GM20431 (cell line): Measurements from ENCODE around the gene PCYT1A.
"Not testable (repeated sequence)": the region's sequence is repeated elsewhere in the genome, so short reads cannot be mapped to it uniquely, and the experiment has no call there.

ENCODE experiments used
- in situ Hi-C: fragments of 300-500 bp; cut with MseI, MboI; formaldehyde crosslinking; loops from one replicate; pipeline ENCODE4 v1.15.0; 2020; ENCODE audit warnings: low sequenced_read_pairs; ENCODE audit not compliant: unreplicated experiment

PCYT1A gene

GRCh38 chr3:196198081-196198675, 89.3 kb downstream of the PCYT1A start:
- in situ Hi-C loops, result loop anchor here (10.0 kb wide), 1 partner anchor 123 kb away; no protein-coding TSS in a partner anchor

- in situ Hi-C loops, result loop anchor here (10.0 kb wide), 1 partner anchor 123 kb away; no protein-coding TSS in a partner anchor
These were observed 90.0 kb downstream of the PCYT1A start for GRCh38 chr3:196197524-196197923.

- in situ Hi-C loops, result loop anchor here (10.0 kb wide), 1 partner anchor 121 kb away; no protein-coding TSS in a partner anchor
These were observed 91.8 kb downstream of the PCYT1A start for GRCh38 chr3:196195664-196196265.

GRCh38 chr3:196194542-196194915, 93.0 kb downstream of the PCYT1A start:
- in situ Hi-C loops, result loop anchor here (10.0 kb wide), 1 partner anchor 120 kb away; no protein-coding TSS in a partner anchor

- in situ Hi-C loops, result loop anchor here (10.0 kb wide), 1 partner anchor 119 kb away; no protein-coding TSS in a partner anchor
These were observed 93.6 kb downstream of the PCYT1A start for GRCh38 chr3:196193736-196194541.

- in situ Hi-C loops, result loop anchor here (10.0 kb wide), 1 partner anchor 118 kb away; no protein-coding TSS in a partner anchor
These were observed 94.3 kb downstream of the PCYT1A start for GRCh38 chr3:196193133-196193735.

GRCh38 chr3:196192524-196193051, 94.9 kb downstream of the PCYT1A start:
- in situ Hi-C loops, result loop anchor here (10.0 kb wide), 1 partner anchor 118 kb away; no protein-coding TSS in a partner anchor

- in situ Hi-C loops, result loop anchor here (10.0 kb wide), 1 partner anchor 117 kb away; no protein-coding TSS in a partner anchor
These were observed 95.4 kb downstream of the PCYT1A start for GRCh38 chr3:196192036-196192523.

- in situ Hi-C loops, result loop anchor here (10.0 kb wide), 1 partner anchor 115 kb away; no protein-coding TSS in a partner anchor
These were observed 97.8 kb downstream of the PCYT1A start for GRCh38 chr3:196189566-196190347.

GRCh38 chr3:196186651-196187573, 100.6 kb downstream of the PCYT1A start:
- in situ Hi-C loops, result no loop called here

- in situ Hi-C loops, result no loop called here
These were observed 102.6 kb downstream of the PCYT1A start for GRCh38 chr3:196184881-196185280.

GRCh38 chr3:196184169-196184432, 103.4 kb downstream of the PCYT1A start:
- in situ Hi-C loops, result not testable (repeated sequence)

GRCh38 chr3:196181127-196181546, 106.4 kb downstream of the PCYT1A start:
- in situ Hi-C loops, result no loop called here

GRCh38 chr3:196180346-196180745, 107.2 kb downstream of the PCYT1A start:
- in situ Hi-C loops, result no loop called here
